ENCODE measurements around the gene ATP2A3. TPM values are rescaled to one million over a fixed set of nuclear protein-coding genes. Genes with fewer than 3 reads are reported as not detected.

The ATP2A3 gene
- total RNA-seq, 1 donor from 2014 or later, result 541 TPM

GRCh38 chr17:3906881-3907280 is 57.4 kb downstream of the ATP2A3 start:
- CTCF ChIA-PET, result interaction anchor here (1.0 to 1.9 kb wide), 2 partner anchors 13 to 63 kb away, joined by 3 to 9 read pairs; no protein-coding TSS in a partner anchor
- no peak for ATAC-seq (ENCODE audit: low read depth)
- Mint-ChIP-seq H3K36me3 (ENCODE audit: low read depth) (no peaks in the 10 kb centered on the region), H3K4me3 (no peak overlapping the region), H3K27me3 (no peaks in the 10 kb centered on the region), H3K4me1 (peaks cover 58% of the 10 kb centered on the region), H3K27ac (no peak overlapping the region), H3K9me3 (no peaks in the 10 kb centered on the region)
- no peak for DNase-seq
- POLR2A ChIA-PET, result interaction anchor here (0.5 to 5.3 kb wide), 5 partner anchors 13 to 1874 kb away, joined by 3 to 43 read pairs (median 4); partner anchors contain the start of genes CAMKK1 and P2RX5
- TF ChIP-seq, protein P1, sequence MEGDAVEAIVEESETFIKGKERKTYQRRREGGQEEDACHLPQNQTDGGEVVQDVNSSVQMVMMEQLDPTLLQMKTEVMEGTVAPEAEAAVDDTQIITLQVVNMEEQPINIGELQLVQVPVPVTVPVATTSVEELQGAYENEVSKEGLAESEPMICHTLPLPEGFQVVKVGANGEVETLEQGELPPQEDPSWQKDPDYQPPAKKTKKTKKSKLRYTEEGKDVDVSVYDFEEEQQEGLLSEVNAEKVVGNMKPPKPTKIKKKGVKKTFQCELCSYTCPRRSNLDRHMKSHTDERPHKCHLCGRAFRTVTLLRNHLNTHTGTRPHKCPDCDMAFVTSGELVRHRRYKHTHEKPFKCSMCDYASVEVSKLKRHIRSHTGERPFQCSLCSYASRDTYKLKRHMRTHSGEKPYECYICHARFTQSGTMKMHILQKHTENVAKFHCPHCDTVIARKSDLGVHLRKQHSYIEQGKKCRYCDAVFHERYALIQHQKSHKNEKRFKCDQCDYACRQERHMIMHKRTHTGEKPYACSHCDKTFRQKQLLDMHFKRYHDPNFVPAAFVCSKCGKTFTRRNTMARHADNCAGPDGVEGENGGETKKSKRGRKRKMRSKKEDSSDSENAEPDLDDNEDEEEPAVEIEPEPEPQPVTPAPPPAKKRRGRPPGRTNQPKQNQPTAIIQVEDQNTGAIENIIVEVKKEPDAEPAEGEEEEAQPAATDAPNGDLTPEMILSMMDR (IDR thresholded peaks at IDR 0.05), result no peak
- intact Hi-C loops (cut with micrococcal nuclease), result loop anchor here (2.0 kb wide), 1 partner anchor 62 kb away; no protein-coding TSS in a partner anchor

GRCh38 chr17:3905017-3905520 is 59.2 kb downstream of the ATP2A3 start:
- Mint-ChIP-seq H3K27ac (peak overlapping the region; percentile 61), H3K4me1 (peaks cover 40% of the 10 kb centered on the region), H3K27me3 (no peaks in the 10 kb centered on the region), H3K9me3 (no peaks in the 10 kb centered on the region), H3K36me3 (ENCODE audit: low read depth) (no peaks in the 10 kb centered on the region), H3K4me3 (peak overlapping the region; percentile 7)
- CTCF ChIA-PET, result interaction anchor here (1.1 to 3.4 kb wide), 4 partner anchors 8 to 63 kb away, joined by 3 to 20 read pairs (median 4); no protein-coding TSS in a partner anchor
- ATAC-seq (ENCODE audit: low read depth) (peak; percentile 48), DNase-seq (peak; percentile 52)
- TF ChIP-seq, protein P1 (IDR thresholded peaks at IDR 0.05), result no peak
- intact Hi-C loops (cut with micrococcal nuclease), result no loop called here
- POLR2A ChIA-PET, result interaction anchor here (0.9 to 5.3 kb wide), 9 partner anchors 9 to 208 kb away, joined by 4 to 43 read pairs (median 12); partner anchors contain the start of genes ATP2A3, CAMKK1, NCBP3 and P2RX1

DNA sequence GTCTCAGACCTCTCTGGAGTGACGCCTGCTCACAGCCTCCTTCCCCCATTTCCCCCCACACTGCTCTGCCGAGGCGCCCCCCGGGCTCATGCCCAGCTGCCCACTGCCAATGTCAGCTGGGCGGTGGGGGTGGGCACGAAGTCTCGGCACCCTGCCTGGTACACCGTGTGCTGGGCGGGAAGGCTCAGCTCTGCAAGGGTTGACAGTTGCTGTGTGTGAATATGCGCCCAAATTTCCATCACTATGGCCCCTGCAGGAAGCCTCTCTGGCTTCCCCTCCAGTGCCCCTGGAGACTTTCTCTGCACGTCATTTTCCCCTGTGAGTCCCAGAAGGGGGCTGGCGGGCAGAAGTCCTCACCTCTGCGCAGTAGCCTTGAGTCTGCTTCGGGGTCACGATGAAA is 59.7 kb downstream of the ATP2A3 start:
- H3K9me3 Mint-ChIP-seq, result no peaks in the 10 kb centered on the region
- H3K36me3 Mint-ChIP-seq (ENCODE audit: low read depth), result no peaks in the 10 kb centered on the region
- ChIA-PET POLR2A (interaction anchor here (0.6 to 5.3 kb wide), 10 partner anchors 9 to 208 kb away, joined by 3 to 43 read pairs (median 10); partner anchors contain the start of genes ATP2A3, CAMKK1, NCBP3 and P2RX1), CTCF (interaction anchor here (0.9 to 3.4 kb wide), 4 partner anchors 9 to 60 kb away, joined by 3 to 20 read pairs (median 4); no protein-coding TSS in a partner anchor)
- intact Hi-C loops (cut with micrococcal nuclease), result loop anchor here (1.0 kb wide), 2 partner anchors 10 to 11 kb away; partner anchors contain the start of gene CAMKK1
- TF ChIP-seq, protein P1 (IDR thresholded peaks at IDR 0.05), result no peak
- H3K4me1 Mint-ChIP-seq, result peaks cover 37% of the 10 kb centered on the region
- peak overlapping the region; percentile 69 for H3K27ac Mint-ChIP-seq
- no peaks in the 10 kb centered on the region for H3K27me3 Mint-ChIP-seq
- ATAC-seq (ENCODE audit: low read depth) (peak; percentile 81), DNase-seq (peak; percentile 64)
- peak overlapping the region; percentile 74 for H3K4me3 Mint-ChIP-seq

- H3K27ac Mint-ChIP-seq, result peak overlapping the region; percentile 41
- H3K27me3 Mint-ChIP-seq, result no peaks in the 10 kb centered on the region
- peak overlapping the region; percentile 74 for H3K4me3 Mint-ChIP-seq
- H3K9me3 Mint-ChIP-seq, result no peaks in the 10 kb centered on the region
- no peaks in the 10 kb centered on the region for H3K36me3 Mint-ChIP-seq (ENCODE audit: low read depth)
- POLR2A ChIA-PET, result interaction anchor here (0.6 to 5.3 kb wide), 7 partner anchors 10 to 84 kb away, joined by 3 to 43 read pairs (median 14); partner anchors contain the start of genes ATP2A3, CAMKK1, NCBP3 and P2RX1
- DNase-seq, result no peak
- peaks cover 33% of the 10 kb centered on the region for H3K4me1 Mint-ChIP-seq
- TF ChIP-seq, protein P1 (IDR thresholded peaks at IDR 0.05), result no peak
- intact Hi-C loops (cut with micrococcal nuclease), result loop anchor here (1.0 kb wide), 2 partner anchors 10 to 11 kb away; partner anchors contain the start of gene CAMKK1
- no peak for ATAC-seq (ENCODE audit: low read depth)
- CTCF ChIA-PET, result interaction anchor here (0.9 to 3.4 kb wide), 4 partner anchors 10 to 60 kb away, joined by 3 to 20 read pairs (median 4); no protein-coding TSS in a partner anchor
These were observed 60.4 kb downstream of the ATP2A3 start for GRCh38 chr17:3903881-3904290.
